Subcutaneous abdominal adipose tissue (tissue), 5 donors: ENCODE data around the gene ITLN1.
"Not testable (repeated sequence)": the region's sequence is repeated elsewhere in the genome, so short reads cannot be mapped to it uniquely, and the experiment has no call there.

Experiments used
- H3K27ac ChIP-seq: one replicate; pipeline ENCODE4 v1.7.0; 2013; ENCODE audit warnings: low read depth, mild to moderate bottlenecking, inconsistent platforms, low read length, moderate library complexity
- H3K27me3 ChIP-seq, 5 donors: one replicate each; pipeline ENCODE4 v1.7.0; 2013; ENCODE audit warnings: low read length in 5 of 5, inconsistent platforms in 1 of 5; ENCODE audit not compliant: control insufficient read depth in 5 of 5, insufficient read depth in 4 of 5
- H3K36me3 ChIP-seq, 5 donors: one replicate each; pipeline ENCODE4 v1.7.0; 2013; ENCODE audit warnings: low read length in 5 of 5; ENCODE audit not compliant: control insufficient read depth in 5 of 5, insufficient read depth in 5 of 5
- H3K4me1 ChIP-seq, 5 donors: one replicate each; pipeline ENCODE4 v1.7.0; 2013; ENCODE audit warnings: low read length in 5 of 5, mild to moderate bottlenecking in 3 of 5, moderate library complexity in 1 of 5; ENCODE audit not compliant: control insufficient read depth in 5 of 5, insufficient read depth in 5 of 5
- H3K4me3 ChIP-seq, 5 donors: one replicate each; pipeline ENCODE4 v1.7.0; 2013; ENCODE audit warnings: low read length in 5 of 5, low read depth in 1 of 5
- H3K9ac ChIP-seq, 5 donors: one replicate each; pipeline ENCODE4 v1.7.0; 2013; ENCODE audit warnings: low read length in 5 of 5, mild to moderate bottlenecking in 4 of 5, moderate library complexity in 3 of 5
- H3K9me3 ChIP-seq, 5 donors: one replicate each; pipeline ENCODE4 v1.7.0; 2013; ENCODE audit warnings: low read length in 5 of 5; ENCODE audit not compliant: control insufficient read depth in 5 of 5
- donor health status: healthy.
- donor health status: healthy.
- donor health status: healthy.
- donor health status: healthy.
- donor health status: healthy.

The ITLN1 gene

GRCh38 chr1:160883581-160884513, 1.1 kb downstream of the ITLN1 start:
- H3K9ac ChIP-seq: no peak overlapping the region
- no peak overlapping the region for H3K4me3 ChIP-seq
- H3K27me3 ChIP-seq: no peaks in the 10 kb centered on the region
- no peaks in the 10 kb centered on the region for H3K9me3 ChIP-seq
- H3K27ac ChIP-seq: no peak overlapping the region
- H3K36me3 ChIP-seq: no peaks in the 10 kb centered on the region
- no peaks in the 10 kb centered on the region for H3K4me1 ChIP-seq

- no peaks in the 10 kb centered on the region for H3K9me3 ChIP-seq
- H3K4me1 ChIP-seq: no peaks in the 10 kb centered on the region
- no peak overlapping the region for H3K27ac ChIP-seq
- no peak overlapping the region for H3K4me3 ChIP-seq
- H3K27me3 ChIP-seq: no peaks in the 10 kb centered on the region
- H3K36me3 ChIP-seq: no peaks in the 10 kb centered on the region
- no peak overlapping the region for H3K9ac ChIP-seq
Observed at GRCh38 chr1:160882582-160882981, 2.4 kb downstream of the ITLN1 start.

GRCh38 chr1:160881264-160881663, 3.7 kb downstream of the ITLN1 start:
- H3K4me3 ChIP-seq, H3K9me3 ChIP-seq, H3K9ac ChIP-seq, H3K27me3 ChIP-seq, H3K4me1 ChIP-seq, H3K27ac ChIP-seq, H3K36me3 ChIP-seq: not testable (repeated sequence)

- no peaks in the 10 kb centered on the region for H3K9me3 ChIP-seq
- no peaks in the 10 kb centered on the region for H3K36me3 ChIP-seq
- H3K27me3 ChIP-seq: no peaks in the 10 kb centered on the region
- H3K4me3 ChIP-seq: no peak overlapping the region
- no peaks in the 10 kb centered on the region for H3K4me1 ChIP-seq
- H3K9ac ChIP-seq: no peak overlapping the region
- no peak overlapping the region for H3K27ac ChIP-seq
Observed at GRCh38 chr1:160880216-160880615, 4.8 kb downstream of the ITLN1 start.

- no peak overlapping the region for H3K27ac ChIP-seq
- H3K4me3 ChIP-seq: no peak overlapping the region
- H3K9ac ChIP-seq: no peak overlapping the region
- H3K36me3 ChIP-seq: no peaks in the 10 kb centered on the region
- H3K9me3 ChIP-seq: no peaks in the 10 kb centered on the region
- H3K4me1 ChIP-seq: no peaks in the 10 kb centered on the region
- no peaks in the 10 kb centered on the region for H3K27me3 ChIP-seq
Observed at GRCh38 chr1:160879056-160879455, 5.9 kb downstream of the ITLN1 start.

- no peaks in the 10 kb centered on the region for H3K4me1 ChIP-seq
- no peaks in the 10 kb centered on the region for H3K27me3 ChIP-seq
- no peaks in the 10 kb centered on the region for H3K9me3 ChIP-seq
- no peak overlapping the region for H3K9ac ChIP-seq
- H3K36me3 ChIP-seq: no peaks in the 10 kb centered on the region
- H3K4me3 ChIP-seq: no peak overlapping the region
- H3K27ac ChIP-seq: no peak overlapping the region
Observed at GRCh38 chr1:160877221-160877620, 7.8 kb downstream of the ITLN1 start.

- H3K9me3 ChIP-seq: no peaks in the 10 kb centered on the region
- H3K4me1 ChIP-seq: no peaks in the 10 kb centered on the region
- H3K9ac ChIP-seq: no peak overlapping the region
- H3K27ac ChIP-seq: no peak overlapping the region
- no peaks in the 10 kb centered on the region for H3K27me3 ChIP-seq
- H3K36me3 ChIP-seq: no peaks in the 10 kb centered on the region
- H3K4me3 ChIP-seq: no peak overlapping the region
Observed at GRCh38 chr1:160876311-160876710, 8.7 kb downstream of the ITLN1 start.

- not testable (repeated sequence) for H3K4me1 ChIP-seq, H3K27ac ChIP-seq, H3K9ac ChIP-seq, H3K27me3 ChIP-seq, H3K9me3 ChIP-seq, H3K4me3 ChIP-seq, H3K36me3 ChIP-seq
Observed at GRCh38 chr1:160875591-160875990, 9.4 kb downstream of the ITLN1 start.

GRCh38 chr1:160874935-160875334, 10.0 kb downstream of the ITLN1 start:
- Histone ChIP-seq H3K9me3 (no peaks in the 10 kb centered on the region), H3K4me3 (no peak overlapping the region), H3K36me3 (no peaks in the 10 kb centered on the region), H3K4me1 (no peaks in the 10 kb centered on the region), H3K27me3 (no peaks in the 10 kb centered on the region), H3K9ac (no peak overlapping the region), H3K27ac (no peak overlapping the region)

GRCh38 chr1:160868141-160868540, 16.8 kb downstream of the ITLN1 start:
- H3K27me3 ChIP-seq: no peaks in the 10 kb centered on the region
- no peak overlapping the region for H3K27ac ChIP-seq
- H3K36me3 ChIP-seq: no peaks in the 10 kb centered on the region
- no peak overlapping the region for H3K9ac ChIP-seq
- peaks cover 0 to 3% (median 0%) of the 10 kb centered on the region in 5 donors for H3K4me1 ChIP-seq
- H3K9me3 ChIP-seq: no peaks in the 10 kb centered on the region
- no peak overlapping the region for H3K4me3 ChIP-seq
